NCI-H1436 (cell line): ENCODE measurements around the gene COL23A1.
"Not testable (repeated sequence)": the region's sequence is repeated elsewhere in the genome, so short reads cannot be mapped to it uniquely, and the experiment has no call there.

Source experiments
- DNase-seq: peaks from one replicate; lab custom pipeline; 2025; lab: John Stamatoyannopoulos, UW

Gene COL23A1

GRCh38 chr5:178378527-178379484, 211.4 kb downstream of the COL23A1 start:
- DNase-seq, result no peak

- DNase-seq, result no peak
Observed at GRCh38 chr5:178377583-178378270, 212.5 kb downstream of the COL23A1 start.

GRCh38 chr5:178376921-178377582, 213.1 kb downstream of the COL23A1 start:
- no peak for DNase-seq

GRCh38 chr5:178375348-178375747, 214.8 kb downstream of the COL23A1 start:
- DNase-seq, result no peak

- no peak for DNase-seq
Observed at GRCh38 chr5:178373711-178374110, 216.5 kb downstream of the COL23A1 start.

- DNase-seq, result no peak
Observed at GRCh38 chr5:178372142-178372571, 218.0 kb downstream of the COL23A1 start.

GRCh38 chr5:178371362-178372111, 218.7 kb downstream of the COL23A1 start:
- DNase-seq, result no peak

- DNase-seq, result no peak
Observed at GRCh38 chr5:178370102-178370501, 220.1 kb downstream of the COL23A1 start.

- DNase-seq, result not testable (repeated sequence)
Observed at GRCh38 chr5:178369469-178369868, 220.7 kb downstream of the COL23A1 start.

GRCh38 chr5:178368716-178369300, 221.4 kb downstream of the COL23A1 start:
- no peak for DNase-seq

- no peak for DNase-seq
Observed at GRCh38 chr5:178368274-178368673, 221.9 kb downstream of the COL23A1 start.

- DNase-seq, result no peak
Observed at GRCh38 chr5:178367736-178368120, 222.5 kb downstream of the COL23A1 start.

- DNase-seq, result no peak
Observed at GRCh38 chr5:178366998-178367735, 223.0 kb downstream of the COL23A1 start.

- DNase-seq, result no peak
Observed at GRCh38 chr5:178365501-178366440, 224.4 kb downstream of the COL23A1 start.

GRCh38 chr5:178364326-178364675, 225.9 kb downstream of the COL23A1 start:
- DNase-seq, result no peak

- DNase-seq, result no peak
Observed at GRCh38 chr5:178363501-178364325, 226.5 kb downstream of the COL23A1 start.

- no peak for DNase-seq
Observed at GRCh38 chr5:178361657-178362445, 228.3 kb downstream of the COL23A1 start.

- DNase-seq, result no peak
Observed at GRCh38 chr5:178360926-178361235, 229.3 kb downstream of the COL23A1 start.
